Thyroid gland (tissue), 4 donors: Measurements from ENCODE around the gene PROZ. TPM values are rescaled to one million over a fixed set of nuclear protein-coding genes. Genes with fewer than 3 reads are reported as not detected.

ENCODE experiments used
- DNase-seq, 2 donors: peaks; one replicate each; pipeline ENCODE4 v3.0.0-alpha.2; 2019
- H3K27ac ChIP-seq, 3 donors: fragments of 200-600 bp; sonication (generic); 1 replicate in 2 of 3; 2 replicates in 1 of 3; pipeline ENCODE4 v1.5.1; 2016 to 2019; ENCODE audit warnings: mild to moderate bottlenecking in 1 of 3, moderate library complexity in 1 of 3
- H3K27me3 ChIP-seq: fragments of 200-600 bp; sonication (generic); one replicate; pipeline ENCODE4 v1.5.1; 2019
- H3K36me3 ChIP-seq, 2 donors: fragments of 200-600 bp; sonication (generic); one replicate each; pipeline ENCODE4 v1.5.1; 2016 to 2019
- H3K4me1 ChIP-seq, 2 donors: fragments of 200-600 bp; sonication (generic); one replicate each; pipeline ENCODE4 v1.5.1; 2017 to 2019
- H3K4me3 ChIP-seq, 3 donors: fragments of 200-600 bp; sonication (generic); replicated peaks in 1 of 3; 1 replicate in 2 of 3; 2 replicates in 1 of 3; pipeline ENCODE4 v1.5.1; 2016; ENCODE audit warnings: mild to moderate bottlenecking in 1 of 3
- H3K9me3 ChIP-seq: fragments of 200-600 bp; sonication (generic); one replicate; pipeline ENCODE4 v1.5.1; 2017
- POLR2A ChIP-seq, 2 donors: fragments of 450-650 bp; IDR thresholded peaks; one replicate each; pipeline ENCODE4 v1.6.1; 2017; ENCODE audit warnings: antibody characterized with exemption in 2 of 2, mild to moderate bottlenecking in 2 of 2, moderate library complexity in 1 of 2
- WGBS, 2 donors: methylation state at CpG; one replicate each; pipeline ENCODE4 v1.1.5; 2017; 5-methylcytosine and 5-hydroxymethylcytosine counted together
- intact Hi-C: fragments of 100-400 bp; cut with DNase I; formaldehyde crosslinking; loops from one replicate; pipeline ENCODE4 v1.15.1; 2023
- small RNA-seq: library from RNA; depleted of rRNA; stranded (forward); fragments of <200 nt; gene quantifications from one replicate; pipeline ENCODE3, GENCODE V24; 2016
- total RNA-seq, 4 donors: library from RNA; depleted of rRNA; stranded (reverse); fragments of >200 nt; gene quantifications; one replicate each; pipeline ENCODE4 v1.2.3, GENCODE V29; 2016
- TF ChIP-seq, protein P1 (sequence below), 6 experiments: fragments of 200-600 bp in 3 of 6; fragments of 450-650 bp in 3 of 6; sonication (generic) in 3 of 6; IDR thresholded peaks; one replicate each; pipeline ENCODE4 v1.5.1; 2016 to 2019; ENCODE audit warnings: antibody characterized with exemption in 6 of 6, mild to moderate bottlenecking in 2 of 6, inconsistent platforms in 1 of 6, moderate library complexity in 1 of 6

Gene PROZ
- total RNA-seq, 4 donors from 2014 or later, result not detected

DNA sequence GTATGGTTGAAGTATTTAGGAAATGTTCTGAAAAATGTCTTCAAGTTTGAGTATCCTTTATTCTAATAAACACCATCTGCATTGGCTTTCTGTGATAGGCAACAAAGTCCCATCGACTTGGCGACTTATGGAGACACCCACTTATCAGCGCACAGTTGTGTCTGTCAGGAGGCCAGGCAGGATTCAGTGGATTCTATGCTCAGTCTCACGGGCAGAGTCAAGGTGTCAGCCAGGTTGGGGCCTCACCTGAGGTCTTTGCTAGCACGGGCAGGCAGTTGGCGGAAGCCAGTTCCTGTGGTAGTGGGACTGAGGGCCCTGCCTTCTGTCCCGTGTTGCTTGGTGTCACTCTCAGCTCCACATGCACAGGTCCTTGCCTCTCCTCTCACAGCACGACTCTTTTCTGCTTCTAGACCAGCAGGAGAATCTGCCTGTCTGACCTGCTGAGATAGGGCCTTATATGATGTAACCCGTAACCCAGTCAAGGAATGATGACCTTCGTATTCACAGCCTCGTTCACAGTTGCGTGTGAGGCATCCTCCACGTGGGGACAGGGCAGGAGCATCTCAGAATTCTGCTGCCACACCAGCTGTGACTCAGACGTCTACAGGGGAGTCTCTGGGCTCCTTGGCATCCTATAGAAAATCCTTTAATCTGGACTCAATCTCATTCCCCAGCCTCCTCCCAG is 61.0 kb downstream of the PROZ start:
- 91 to 93% methylated on average over 14 of the region's 14 CpGs for WGBS, 2 donors

GRCh38 chr13:113220141-113220598 is 61.7 kb downstream of the PROZ start:
- intact Hi-C loops, result no loop called here
- Histone ChIP-seq H3K36me3 (peaks cover 13 to 17% of the 10 kb centered on the region in 2 donors), H3K4me3 (no peak overlapping the region), H3K4me1 (peaks cover 17 to 18% of the 10 kb centered on the region in 2 donors), H3K27ac (no peak overlapping the region), H3K9me3 (no peaks in the 10 kb centered on the region), H3K27me3 (no peaks in the 10 kb centered on the region)
- WGBS, 2 donors, result 76 to 83% methylated on average over 10 to 13 of the region's 13 CpGs
- TF ChIP-seq, protein P1, sequence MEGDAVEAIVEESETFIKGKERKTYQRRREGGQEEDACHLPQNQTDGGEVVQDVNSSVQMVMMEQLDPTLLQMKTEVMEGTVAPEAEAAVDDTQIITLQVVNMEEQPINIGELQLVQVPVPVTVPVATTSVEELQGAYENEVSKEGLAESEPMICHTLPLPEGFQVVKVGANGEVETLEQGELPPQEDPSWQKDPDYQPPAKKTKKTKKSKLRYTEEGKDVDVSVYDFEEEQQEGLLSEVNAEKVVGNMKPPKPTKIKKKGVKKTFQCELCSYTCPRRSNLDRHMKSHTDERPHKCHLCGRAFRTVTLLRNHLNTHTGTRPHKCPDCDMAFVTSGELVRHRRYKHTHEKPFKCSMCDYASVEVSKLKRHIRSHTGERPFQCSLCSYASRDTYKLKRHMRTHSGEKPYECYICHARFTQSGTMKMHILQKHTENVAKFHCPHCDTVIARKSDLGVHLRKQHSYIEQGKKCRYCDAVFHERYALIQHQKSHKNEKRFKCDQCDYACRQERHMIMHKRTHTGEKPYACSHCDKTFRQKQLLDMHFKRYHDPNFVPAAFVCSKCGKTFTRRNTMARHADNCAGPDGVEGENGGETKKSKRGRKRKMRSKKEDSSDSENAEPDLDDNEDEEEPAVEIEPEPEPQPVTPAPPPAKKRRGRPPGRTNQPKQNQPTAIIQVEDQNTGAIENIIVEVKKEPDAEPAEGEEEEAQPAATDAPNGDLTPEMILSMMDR (IDR thresholded peaks at IDR 0.05), result no peak
- no peak for TF ChIP-seq POLR2A (IDR thresholded peaks at IDR 0.05)
- no peak for DNase-seq

More for the DNA sequence above, 61.0 kb downstream of the PROZ start:
- peaks cover 18 to 23% of the 10 kb centered on the region in 2 donors for H3K4me1 ChIP-seq
- TF ChIP-seq, protein P1 (IDR thresholded peaks at IDR 0.05), result no peak
- TF ChIP-seq POLR2A (IDR thresholded peaks at IDR 0.05), result no peak
- no peak for DNase-seq
- intact Hi-C loops, result loop anchor here (10.0 kb wide), 1 partner anchor 85 kb away; no protein-coding TSS in a partner anchor
- H3K27ac ChIP-seq, result no peak overlapping the region
- peaks cover 6 to 11% of the 10 kb centered on the region in 2 donors for H3K36me3 ChIP-seq
- H3K4me3 ChIP-seq, result no peak overlapping the region
- H3K27me3 ChIP-seq, result no peaks in the 10 kb centered on the region
- H3K9me3 ChIP-seq, result no peaks in the 10 kb centered on the region

- Histone ChIP-seq H3K36me3 (peaks cover 16 to 24% of the 10 kb centered on the region in 2 donors), H3K4me3 (no peak overlapping the region), H3K27ac (no peak overlapping the region), H3K9me3 (no peaks in the 10 kb centered on the region), H3K4me1 (peaks cover 14 to 15% of the 10 kb centered on the region in 2 donors), H3K27me3 (no peaks in the 10 kb centered on the region)
- WGBS, 2 donors, result 91 to 92% methylated on average over 7 of the region's 7 CpGs
- DNase-seq, result no peak
- intact Hi-C loops, result no loop called here
- no peak for TF ChIP-seq POLR2A (IDR thresholded peaks at IDR 0.05)
- TF ChIP-seq, protein P1 (IDR thresholded peaks at IDR 0.05), result no peak
These were observed 62.4 kb downstream of the PROZ start for GRCh38 chr13:113220877-113221276.

Small RNA genes within 50 kb of the gene (small RNA-seq; reads per million reads assigned to genes)
- not detected for gene AL137002.1

Other genes starting within 250 kb of the PROZ start
- 10 to 100 TPM; 35.6 to 83.4 (median 43.6) TPM for gene MCF2L, start 189.4 kb upstream of the PROZ start, total RNA-seq
- gene F7, start 52.9 kb upstream of the PROZ start, total RNA-seq, result not detected
- gene F10, start 35.8 kb upstream of the PROZ start, total RNA-seq, result 10 to 100 TPM in 1 of 4 donors, 1 to 10 TPM in 3; 4.0 to 19.9 (median 7.0) TPM
- 10 to 100 TPM; 50.5 to 75.6 (median 56.5) TPM for gene PCID2, start 50.0 kb downstream of the PROZ start, total RNA-seq
- 100 to 1,000 TPM in 3 of 4 donors, 10 to 100 TPM in 1; 78.9 to 131 (median 122) TPM for gene CUL4A, start 51.0 kb downstream of the PROZ start, total RNA-seq
- gene LAMP1, start 138.6 kb downstream of the PROZ start, total RNA-seq, result 100 to 1,000 TPM; 169 to 227 (median 206) TPM
- gene GRTP1, start 205.5 kb downstream of the PROZ start, total RNA-seq, result 1 to 10 TPM; 1.7 to 5.7 (median 5.1) TPM